Endothelial cell of umbilical vein (primary cell): Measurements from ENCODE around the gene TSPAN31. TPM values are rescaled to one million over a fixed set of nuclear protein-coding genes. Genes with fewer than 3 reads are reported as not detected.

Experiments
- BruUV-seq: library from RNA; stranded (reverse); fragments of 400-500 nt; replicated peaks from 2 replicates; lab custom pipeline; 2021; lab: Mats Ljungman, UMichigan
- CTCF ChIA-PET: fragments of 300-600, 350-600 bp; sonication (Branson Sonifier 250); formaldehyde crosslinking; loops from one replicate; lab custom pipeline; 2021; ENCODE audit warnings: antibody characterized with exemption, inconsistent platforms; lab: Charles Lee
- POLR2A ChIA-PET: fragments of 300-600, 350-600 bp; sonication (Branson Sonifier 250); formaldehyde crosslinking; loops from one replicate; lab custom pipeline; 2021; ENCODE audit warnings: antibody characterized with exemption, inconsistent platforms; lab: Charles Lee
- DNase-seq: peaks from one replicate; pipeline ENCODE4 v3.0.0-alpha.2; 2011; ENCODE audit warnings: low read depth, low spot score
- FAIRE-seq: peaks from 2 replicates; lab custom pipeline; 2011; peaks lifted over from hg19 to GRCh38; lab: Jason Lieb, UNC
- H2AFZ ChIP-seq: 2 replicates; pipeline ENCODE4 v1.6.0; 2012; ENCODE audit warnings: low read depth, low read length, control low read depth, inconsistent platforms
- H3K27ac ChIP-seq: 2 replicates; pipeline ENCODE4 v1.5.1; 2011; ENCODE audit warnings: low read depth, mild to moderate bottlenecking, control low read depth, low read length, moderate library complexity; ENCODE audit not compliant: insufficient read depth
- H3K27me3 ChIP-seq, 2 experiments: 2 replicates each; pipeline versions ENCODE4 v1.6.0 to v1.6.1; 2011; ENCODE audit warnings: low read length in 2 of 2, mixed read lengths in 1 of 2; ENCODE audit not compliant: control insufficient read depth in 2 of 2, insufficient read depth in 2 of 2
- H3K36me3 ChIP-seq, 2 experiments: 2 replicates in 1 of 2; 3 replicates in 1 of 2; pipeline ENCODE4 v1.5.1; 2011; ENCODE audit warnings: low read length in 2 of 2, mild to moderate bottlenecking in 1 of 2, moderate library complexity in 1 of 2; ENCODE audit not compliant: control insufficient read depth in 2 of 2, insufficient read depth in 2 of 2; ENCODE audit errors: extremely low read depth in 1 of 2
- H3K4me1 ChIP-seq: 3 replicates; pipeline ENCODE4 v1.5.1; 2011; ENCODE audit warnings: mild to moderate bottlenecking, low read length; ENCODE audit not compliant: control insufficient read depth, insufficient read depth; ENCODE audit errors: extremely low read depth
- H3K4me2 ChIP-seq: 2 replicates; pipeline ENCODE4 v1.6.1; 2011; ENCODE audit warnings: low read length, control low read depth, mixed read lengths; ENCODE audit not compliant: insufficient read depth
- H3K4me3 ChIP-seq, 3 experiments: fragments of 200-600 bp in 1 of 3; sonication (generic), shearing (Covaris generic) in 1 of 3; replicated peaks in 1 of 3; 2 replicates each; pipeline ENCODE4 v1.5.1; 2011 to 2016; ENCODE audit warnings: control low read depth in 3 of 3, low read length in 3 of 3, mild to moderate bottlenecking in 2 of 3, inconsistent platforms in 1 of 3, low read depth in 1 of 3, moderate library complexity in 1 of 3; ENCODE audit not compliant: insufficient read depth in 1 of 3
- H3K79me2 ChIP-seq: 2 replicates; pipeline ENCODE4 v1.6.0; 2012; ENCODE audit warnings: low read length, inconsistent platforms; ENCODE audit not compliant: control insufficient read depth, insufficient read depth
- H3K9ac ChIP-seq: replicated peaks from 2 replicates; pipeline ENCODE3; 2011; ENCODE audit warnings: low read length, control low read depth; ENCODE audit not compliant: insufficient read depth; ENCODE audit errors: extremely low read depth
- H3K9me1 ChIP-seq: replicated peaks from 3 replicates; pipeline ENCODE4 v1.6.0; 2011; ENCODE audit warnings: mild to moderate bottlenecking, low read length; ENCODE audit not compliant: control insufficient read depth, insufficient read depth; ENCODE audit errors: extremely low read depth
- H3K9me3 ChIP-seq: replicated peaks from 2 replicates; pipeline ENCODE4 v1.5.1; 2012; ENCODE audit warnings: low read length, inconsistent platforms; ENCODE audit not compliant: control insufficient read depth, insufficient read depth
- H4K20me1 ChIP-seq: replicated peaks from 2 replicates; pipeline ENCODE3; 2011; ENCODE audit warnings: mild to moderate bottlenecking, low read length; ENCODE audit not compliant: control insufficient read depth, insufficient read depth; ENCODE audit errors: extremely low read depth
- EZH2 ChIP-seq: IDR thresholded peaks from 2 replicates; pipeline ENCODE4 v1.6.1; 2012; ENCODE audit warnings: borderline replicate concordance, low read depth, mild to moderate bottlenecking, moderate library complexity, low read length, inconsistent platforms; ENCODE audit not compliant: severe bottlenecking
- FOS ChIP-seq: IDR thresholded peaks from 2 replicates; pipeline ENCODE4 v1.6.1; 2011; ENCODE audit warnings: mild to moderate bottlenecking, low read length, moderate library complexity, borderline replicate concordance; ENCODE audit not compliant: insufficient read depth
- GATA2 ChIP-seq: IDR thresholded peaks from 2 replicates; pipeline ENCODE4 v1.7.0; 2011; ENCODE audit warnings: low read depth, mild to moderate bottlenecking, moderate library complexity, mixed read lengths, low read length; ENCODE audit not compliant: insufficient read length, insufficient read depth
- JUN ChIP-seq: IDR thresholded peaks from 2 replicates; pipeline ENCODE4 v1.6.1; 2011; ENCODE audit warnings: borderline replicate concordance, low read depth; ENCODE audit not compliant: insufficient read length, insufficient read depth
- MAX ChIP-seq: IDR thresholded peaks from 2 replicates; pipeline ENCODE4 v1.6.1; 2011; ENCODE audit not compliant: insufficient read depth, insufficient read length
- MYC ChIP-seq: IDR thresholded peaks from one replicate; pipeline ENCODE4 v1.6.1; 2011; ENCODE audit warnings: mild to moderate bottlenecking, low read depth, low read length
- POLR2A ChIP-seq: IDR thresholded peaks from 2 replicates; pipeline ENCODE4 v1.6.1; 2012; ENCODE audit warnings: low read depth, mild to moderate bottlenecking, control low read depth, low read length
- POLR2AphosphoS5 ChIP-seq: IDR thresholded peaks from 2 replicates; pipeline ENCODE4 v1.6.1; 2012; ENCODE audit warnings: low read depth, mild to moderate bottlenecking, control low read depth, low read length, moderate library complexity; ENCODE audit not compliant: insufficient read depth
- dilution Hi-C: fragments of 300-500 bp; cut with MboI; formaldehyde crosslinking; loops from one replicate; pipeline ENCODE4 v1.15.0; 2019; ENCODE audit warnings: low sequenced_read_pairs; ENCODE audit not compliant: extremely low pct_ligation_motif_present
- intact Hi-C: fragments of 100-400 bp; cut with micrococcal nuclease; formaldehyde crosslinking; loops from one replicate; pipeline ENCODE4 v1.10.0; 2022
- polyA plus RNA-seq, 4 experiments: library from polyadenylated mRNA; depleted of rRNA in 3 of 4; stranded (reverse) in 3 of 4; unstranded in 1 of 4; fragments of >200 nt; gene quantifications; 2 replicates each; pipeline versions ENCODE4 v1.2.1 to v1.2.3, GENCODE V29; 2011 to 2012; ENCODE audit warnings: missing spikeins in 1 of 4
- total RNA-seq: library from RNA; stranded (reverse); gene quantifications from 2 replicates; pipeline ENCODE4 v1.2.3, GENCODE V29; 2021
- TF ChIP-seq, protein P1 (sequence below), 2 donors: IDR thresholded peaks; 1 replicate in 1 of 2; 2 replicates in 1 of 2; pipeline ENCODE4 v1.5.1; 2011; ENCODE audit warnings: low read length in 2 of 2, mild to moderate bottlenecking in 2 of 2, moderate library complexity in 2 of 2, control low read depth in 1 of 2, inconsistent platforms in 1 of 2, low read depth in 1 of 2; ENCODE audit not compliant: insufficient read depth in 1 of 2; ENCODE audit errors: extremely low read depth in 1 of 2

TSPAN31 gene
- total and polyA plus RNA-seq, 2 donors (not counting 3 experiments of a cell fraction or from before 2014, with no cell fraction given) = 15.0 to 43.9 TPM

DNA sequence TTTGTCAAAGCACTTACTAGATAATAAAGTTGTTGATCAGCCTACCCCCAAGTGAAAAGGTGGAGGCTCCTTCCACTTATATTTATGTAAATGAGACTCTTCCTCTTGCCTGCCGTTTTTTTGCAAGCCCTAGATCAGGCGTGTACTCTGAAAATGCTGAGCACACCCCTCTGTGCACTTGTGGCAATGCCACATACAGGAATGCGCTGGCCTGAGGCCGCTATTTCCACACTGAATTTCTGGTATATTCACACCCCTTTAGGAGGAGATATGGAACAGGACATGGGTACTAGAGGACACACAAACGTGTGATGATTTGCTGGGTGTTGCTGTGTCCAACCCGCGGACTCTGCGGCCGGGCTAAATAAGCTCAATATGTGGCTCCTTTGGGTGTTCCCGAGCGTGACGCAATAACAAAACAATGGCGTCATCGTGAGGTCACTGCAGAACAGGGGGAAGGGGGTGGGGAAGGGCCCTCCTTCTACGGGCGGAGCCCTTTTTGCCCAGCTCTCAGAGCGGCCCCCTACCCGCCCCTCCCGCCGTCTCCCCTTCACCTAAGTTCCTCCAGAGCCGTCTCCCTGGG, 554 bp upstream of the TSPAN31 start:
- BruUV-seq = TSS peak; percentile 2
- Histone ChIP-seq H3K9me1 (no peaks in the 10 kb centered on the region), H3K36me3 (peaks cover 4 to 12% of the 10 kb centered on the region in 2 experiments), H4K20me1 (no peaks in the 10 kb centered on the region), H3K27ac (peak overlapping the region; percentile 68), H3K9ac (peak overlapping the region; percentile 88), H3K79me2 (no peaks in the 10 kb centered on the region), H2AFZ (peak overlapping the region; percentile 44), H3K4me2 (peak overlapping the region; percentile 76), H3K9me3 (no peaks in the 10 kb centered on the region), H3K4me1 (peaks cover 10% of the 10 kb centered on the region), H3K4me3 (peak overlapping the region; percentile 44 to 88 (median 75)), H3K27me3 (peaks cover 20 to 22% of the 10 kb centered on the region in 2 experiments)
- no peak for TF ChIP-seq POLR2A
- TF ChIP-seq EZH2 = no peak
- TF ChIP-seq FOS = no peak
- no peak for TF ChIP-seq JUN
- no peak for TF ChIP-seq MAX
- no peak for TF ChIP-seq MYC
- no peak for TF ChIP-seq GATA2
- TF ChIP-seq, protein P1, sequence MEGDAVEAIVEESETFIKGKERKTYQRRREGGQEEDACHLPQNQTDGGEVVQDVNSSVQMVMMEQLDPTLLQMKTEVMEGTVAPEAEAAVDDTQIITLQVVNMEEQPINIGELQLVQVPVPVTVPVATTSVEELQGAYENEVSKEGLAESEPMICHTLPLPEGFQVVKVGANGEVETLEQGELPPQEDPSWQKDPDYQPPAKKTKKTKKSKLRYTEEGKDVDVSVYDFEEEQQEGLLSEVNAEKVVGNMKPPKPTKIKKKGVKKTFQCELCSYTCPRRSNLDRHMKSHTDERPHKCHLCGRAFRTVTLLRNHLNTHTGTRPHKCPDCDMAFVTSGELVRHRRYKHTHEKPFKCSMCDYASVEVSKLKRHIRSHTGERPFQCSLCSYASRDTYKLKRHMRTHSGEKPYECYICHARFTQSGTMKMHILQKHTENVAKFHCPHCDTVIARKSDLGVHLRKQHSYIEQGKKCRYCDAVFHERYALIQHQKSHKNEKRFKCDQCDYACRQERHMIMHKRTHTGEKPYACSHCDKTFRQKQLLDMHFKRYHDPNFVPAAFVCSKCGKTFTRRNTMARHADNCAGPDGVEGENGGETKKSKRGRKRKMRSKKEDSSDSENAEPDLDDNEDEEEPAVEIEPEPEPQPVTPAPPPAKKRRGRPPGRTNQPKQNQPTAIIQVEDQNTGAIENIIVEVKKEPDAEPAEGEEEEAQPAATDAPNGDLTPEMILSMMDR (IDR thresholded peaks at IDR 0.05; ENCODE audit: extremely low read depth in 1 of 2, insufficient read depth in 1 of 2, low read depth in 1 of 2, low read length in 2 of 2) = no peak
- no peak for TF ChIP-seq POLR2AphosphoS5
- ChIA-PET POLR2A (interaction anchor here (0.5 to 1.2 kb wide), 3 partner anchors 28 to 199 kb away, joined by 3 to 8 read pairs (median 4); partner anchors contain the start of genes EEF1AKMT3 and METTL1), CTCF (interaction anchor here (1.3 to 2.6 kb wide), 5 partner anchors 9 to 18 kb away, joined by 5 to 20 read pairs (median 5); no protein-coding TSS in a partner anchor)
- intact Hi-C loops (no loop called here), dilution Hi-C loops (no loop called here)
- FAIRE-seq (no peak), DNase-seq (no peak)
